LNCaP clone FGC (cell line): ENCODE measurements around the gene EMID1.

ENCODE experiments used
- DNase-seq: peaks from one replicate; pipeline ENCODE4 v3.0.0-alpha.2; 2011; ENCODE audit warnings: low read depth
- H3K4me3 ChIP-seq: 2 replicates; pipeline ENCODE4 v1.5.1; 2011; ENCODE audit warnings: mild to moderate bottlenecking, low read depth, low read length, control low read depth
- TF ChIP-seq, protein P1 (sequence below): IDR thresholded peaks from 2 replicates; pipeline ENCODE4 v1.5.1; 2012; ENCODE audit warnings: mild to moderate bottlenecking; ENCODE audit not compliant: control insufficient read depth, insufficient read depth; ENCODE audit errors: extremely low read depth

EMID1 gene

GRCh38 chr22:29224121-29224858 is 18.6 kb downstream of the EMID1 start:
- no peak overlapping the region for H3K4me3 ChIP-seq
- TF ChIP-seq, protein P1, sequence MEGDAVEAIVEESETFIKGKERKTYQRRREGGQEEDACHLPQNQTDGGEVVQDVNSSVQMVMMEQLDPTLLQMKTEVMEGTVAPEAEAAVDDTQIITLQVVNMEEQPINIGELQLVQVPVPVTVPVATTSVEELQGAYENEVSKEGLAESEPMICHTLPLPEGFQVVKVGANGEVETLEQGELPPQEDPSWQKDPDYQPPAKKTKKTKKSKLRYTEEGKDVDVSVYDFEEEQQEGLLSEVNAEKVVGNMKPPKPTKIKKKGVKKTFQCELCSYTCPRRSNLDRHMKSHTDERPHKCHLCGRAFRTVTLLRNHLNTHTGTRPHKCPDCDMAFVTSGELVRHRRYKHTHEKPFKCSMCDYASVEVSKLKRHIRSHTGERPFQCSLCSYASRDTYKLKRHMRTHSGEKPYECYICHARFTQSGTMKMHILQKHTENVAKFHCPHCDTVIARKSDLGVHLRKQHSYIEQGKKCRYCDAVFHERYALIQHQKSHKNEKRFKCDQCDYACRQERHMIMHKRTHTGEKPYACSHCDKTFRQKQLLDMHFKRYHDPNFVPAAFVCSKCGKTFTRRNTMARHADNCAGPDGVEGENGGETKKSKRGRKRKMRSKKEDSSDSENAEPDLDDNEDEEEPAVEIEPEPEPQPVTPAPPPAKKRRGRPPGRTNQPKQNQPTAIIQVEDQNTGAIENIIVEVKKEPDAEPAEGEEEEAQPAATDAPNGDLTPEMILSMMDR = no peak
- DNase-seq = no peak

- no peak for DNase-seq
- TF ChIP-seq, protein P1 = no peak
- no peak overlapping the region for H3K4me3 ChIP-seq
Measured at GRCh38 chr22:29224859-29225410, 19.2 kb downstream of the EMID1 start.

GRCh38 chr22:29225422-29226090 is 19.9 kb downstream of the EMID1 start:
- no peak overlapping the region for H3K4me3 ChIP-seq
- DNase-seq = no peak
- TF ChIP-seq, protein P1 = no peak

- no peak for DNase-seq
- TF ChIP-seq, protein P1 = no peak
- H3K4me3 ChIP-seq = no peak overlapping the region
Measured at GRCh38 chr22:29226351-29226981, 20.8 kb downstream of the EMID1 start.

- TF ChIP-seq, protein P1 = no peak
- H3K4me3 ChIP-seq = no peak overlapping the region
- no peak for DNase-seq
Measured at GRCh38 chr22:29230972-29231875, 25.5 kb downstream of the EMID1 start.
